HG03432 (cell line): ENCODE measurements around the gene GIMAP4.
A peak's percentile ranks its signal among the peaks of the same experiment; 100 is the strongest.
"Not testable (repeated sequence)": the region's sequence is repeated elsewhere in the genome, so short reads cannot be mapped to it uniquely, and the experiment has no call there.

Experiments used
- ATAC-seq: cut with Tn5 transposase; IDR thresholded peaks from one replicate; pipeline ENCODE4 v1.9.1; 2021; ENCODE audit warnings: mild to moderate bottlenecking, moderate library complexity; ENCODE audit not compliant: unreplicated experiment

The GIMAP4 gene

GRCh38 chr7:150579979-150580637, 12.9 kb downstream of the GIMAP4 start:
- not testable (repeated sequence) for ATAC-seq

GRCh38 chr7:150580638-150581394, 13.6 kb downstream of the GIMAP4 start:
- ATAC-seq = no peak

- ATAC-seq = no peak
Observed at GRCh38 chr7:150585199-150585598, 18.0 kb downstream of the GIMAP4 start.

- no peak for ATAC-seq
Observed at GRCh38 chr7:150586068-150586784, 19.0 kb downstream of the GIMAP4 start.

- ATAC-seq = no peak
Observed at GRCh38 chr7:150586785-150587152, 19.6 kb downstream of the GIMAP4 start.

GRCh38 chr7:150587551-150587950, 20.4 kb downstream of the GIMAP4 start:
- ATAC-seq = no peak

- no peak for ATAC-seq
Observed at GRCh38 chr7:150594805-150595204, 27.6 kb downstream of the GIMAP4 start.

- ATAC-seq = no peak
Observed at GRCh38 chr7:150595361-150595760, 28.2 kb downstream of the GIMAP4 start.

DNA sequence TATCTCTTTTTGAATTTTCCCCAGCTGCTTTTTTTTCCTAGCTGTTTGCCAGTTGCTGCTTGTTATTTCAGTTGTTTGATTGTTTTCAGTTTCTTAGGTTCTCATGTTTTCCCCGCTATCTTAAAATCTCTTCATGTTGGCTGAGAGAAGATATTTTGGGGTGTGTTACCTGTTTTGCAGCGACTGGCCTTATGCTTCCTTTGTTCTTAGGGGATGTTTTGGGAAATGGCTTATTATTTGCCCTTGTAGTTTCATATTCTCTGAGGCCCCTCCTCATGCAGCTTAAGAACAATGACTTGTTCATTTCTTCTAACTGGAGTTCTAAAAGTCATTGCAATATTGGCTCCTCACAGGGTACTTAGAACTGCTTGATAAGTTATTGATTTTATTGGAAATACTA, 36.4 kb downstream of the GIMAP4 start:
- ATAC-seq = not testable (repeated sequence)

- no peak for ATAC-seq
Observed at GRCh38 chr7:150610233-150610632, 43.0 kb downstream of the GIMAP4 start.

- no peak for ATAC-seq
Observed at GRCh38 chr7:150612925-150613324, 45.7 kb downstream of the GIMAP4 start.

GRCh38 chr7:150613880-150614279, 46.7 kb downstream of the GIMAP4 start:
- no peak for ATAC-seq

DNA sequence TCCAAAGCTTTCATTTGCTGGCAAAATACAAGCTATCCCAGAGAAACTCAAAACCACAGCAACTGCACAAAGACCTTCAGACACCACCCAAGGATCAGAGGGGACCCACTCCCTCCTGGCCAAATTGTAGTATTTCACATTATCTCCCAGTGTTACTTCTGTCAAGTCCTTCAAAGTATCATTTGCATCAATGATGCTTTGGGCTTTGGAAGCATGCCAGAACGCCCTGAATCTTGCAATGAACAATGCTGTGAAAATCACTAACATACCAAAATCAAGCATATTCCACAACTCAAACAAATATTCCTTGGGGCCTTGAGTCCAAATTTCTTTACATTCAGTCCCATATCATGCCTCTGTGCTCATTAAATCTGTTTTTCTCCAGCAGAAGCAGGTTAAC, 47.2 kb downstream of the GIMAP4 start:
- not testable (repeated sequence) for ATAC-seq

DNA sequence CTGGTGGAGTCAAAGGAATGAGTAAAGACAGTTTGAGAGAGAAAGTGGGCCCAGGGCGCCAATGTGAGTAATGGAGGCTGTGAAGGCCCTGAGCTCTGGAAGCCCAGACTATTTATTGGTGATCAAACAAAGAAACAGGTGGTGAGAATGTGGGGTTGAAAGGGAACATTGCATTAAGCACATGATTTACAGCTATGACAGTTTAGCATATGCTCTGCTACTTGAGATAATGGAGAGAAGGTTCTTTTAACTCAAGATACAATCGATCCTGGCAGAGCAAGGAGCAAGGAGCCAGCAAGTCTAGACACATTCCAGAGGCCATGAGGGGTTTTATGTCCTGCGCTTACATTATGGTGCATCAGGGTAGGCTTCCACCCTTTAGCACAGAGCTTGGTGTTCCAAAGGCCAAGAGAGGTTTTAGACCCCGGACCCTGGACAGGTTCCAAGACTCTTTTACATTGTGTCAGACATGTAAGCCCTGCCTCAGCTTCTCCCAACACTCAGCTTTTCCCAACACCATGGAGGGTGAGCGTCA, 48.1 kb downstream of the GIMAP4 start:
- not testable (repeated sequence) for ATAC-seq

GRCh38 chr7:150620061-150620460, 52.9 kb downstream of the GIMAP4 start:
- ATAC-seq = no peak

DNA sequence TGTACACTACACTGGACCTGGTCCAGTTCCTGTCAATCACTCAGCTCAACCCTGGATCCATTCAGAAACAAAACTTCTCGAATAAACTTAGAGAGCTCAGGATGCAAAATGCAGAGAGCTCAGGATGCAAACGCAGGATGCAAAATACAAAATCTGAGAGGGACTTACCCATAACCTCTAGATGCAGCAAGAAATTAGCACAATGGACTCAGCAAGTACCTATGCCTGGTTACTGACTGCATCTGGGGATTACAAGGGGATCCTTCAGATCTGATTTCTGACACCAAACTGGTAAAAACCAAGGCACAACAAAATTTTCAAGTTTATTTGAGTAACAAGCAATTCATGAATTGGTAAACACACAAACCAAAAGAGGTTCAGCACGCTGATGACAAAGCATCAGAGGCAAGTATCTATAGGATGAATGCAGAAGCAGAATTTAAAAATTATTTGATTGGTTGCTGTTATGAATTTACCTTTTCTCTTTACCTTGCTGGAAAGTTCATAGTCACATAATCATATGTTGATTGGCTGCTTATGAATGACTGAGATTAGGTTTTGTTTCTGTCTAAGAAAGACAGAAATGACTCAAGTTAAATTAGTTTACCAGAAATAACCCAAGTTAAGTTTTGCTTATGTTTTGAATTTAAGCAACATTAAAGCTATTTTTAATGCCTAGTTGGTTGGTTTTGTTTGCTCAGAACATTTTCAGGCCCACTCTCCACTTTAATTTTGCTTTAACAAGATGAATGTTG, 53.6 kb downstream of the GIMAP4 start:
- ATAC-seq = peak; percentile 71

DNA sequence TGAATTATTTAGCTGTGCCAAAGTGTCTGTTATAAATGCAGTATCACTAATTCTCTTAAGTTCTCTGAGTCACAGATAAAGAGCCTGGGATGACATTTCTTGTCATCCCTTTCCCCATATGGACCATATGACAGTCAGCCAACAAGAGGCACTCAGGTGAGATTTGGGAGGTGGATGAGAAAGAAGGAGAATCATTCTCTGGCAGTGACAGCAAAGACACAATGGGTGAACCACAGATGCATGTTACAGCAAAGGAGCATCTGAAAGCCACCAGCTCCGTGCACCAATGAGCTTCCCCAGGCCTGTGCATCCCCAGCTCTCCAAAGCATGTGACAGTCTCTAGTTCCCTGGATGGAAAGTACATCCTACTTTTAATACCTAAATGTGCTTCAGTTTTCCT, 54.2 kb downstream of the GIMAP4 start:
- ATAC-seq = peak; percentile 34
